Nucleus accumbens (tissue), 56 donors: Measurements from ENCODE around the gene CSH2.
A peak's percentile ranks its signal among the peaks of the same experiment; 100 is the strongest.
"Not testable (repeated sequence)": the region's sequence is repeated elsewhere in the genome, so short reads cannot be mapped to it uniquely, and the experiment has no call there.

ENCODE experiments used
- DNase-seq, 56 donors: peaks; one replicate each; lab custom pipeline; 2025; lab: John Stamatoyannopoulos, UW

Gene CSH2

DNA sequence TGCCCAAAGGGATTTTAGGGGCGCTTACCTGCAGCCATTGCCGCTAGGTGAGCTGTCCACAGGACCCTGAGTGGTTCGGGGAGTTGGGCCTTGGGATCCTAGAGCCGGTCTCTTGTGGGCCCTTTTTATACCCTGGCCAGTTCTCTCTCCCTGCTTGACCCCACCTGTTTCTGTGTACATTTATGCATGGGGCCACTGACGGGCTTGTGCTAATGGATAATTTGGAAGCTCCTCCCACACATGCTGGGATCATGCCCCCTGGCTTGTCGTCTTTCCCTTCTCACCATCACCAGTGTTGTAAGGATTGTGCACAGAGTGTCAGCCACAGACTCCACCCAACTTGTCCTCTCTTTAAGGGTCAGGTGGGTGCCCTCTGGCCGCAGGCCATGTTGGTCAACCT lies at the start of gene CSH2:
Gene CSH2, minus strand, starts transcription at position 101 of the 400 bp plus-strand sequence. Its CDS starts 63 bp downstream, at position 38.
- DNase-seq, result not testable (repeated sequence)

DNA sequence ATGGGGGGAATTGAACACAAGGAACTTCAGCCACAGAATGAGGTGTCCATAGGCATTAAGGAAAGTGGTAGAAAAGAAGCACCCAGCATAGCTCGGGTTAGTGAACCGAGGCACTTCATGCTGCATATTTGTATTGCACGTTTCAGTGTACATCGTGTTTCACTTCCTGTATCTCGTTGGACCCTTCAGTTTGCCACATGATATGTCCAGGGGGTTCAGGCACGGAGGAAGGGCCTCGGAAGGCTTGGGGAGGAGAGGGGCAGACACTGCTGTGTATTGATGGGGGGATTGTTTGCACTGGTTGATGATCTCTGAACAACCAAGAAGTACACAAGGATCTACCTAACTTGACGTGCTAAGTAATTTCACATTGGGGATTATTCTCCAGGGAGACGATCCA lies 48.9 kb upstream of the CSH2 start:
- DNase-seq, result not testable (repeated sequence)

DNA sequence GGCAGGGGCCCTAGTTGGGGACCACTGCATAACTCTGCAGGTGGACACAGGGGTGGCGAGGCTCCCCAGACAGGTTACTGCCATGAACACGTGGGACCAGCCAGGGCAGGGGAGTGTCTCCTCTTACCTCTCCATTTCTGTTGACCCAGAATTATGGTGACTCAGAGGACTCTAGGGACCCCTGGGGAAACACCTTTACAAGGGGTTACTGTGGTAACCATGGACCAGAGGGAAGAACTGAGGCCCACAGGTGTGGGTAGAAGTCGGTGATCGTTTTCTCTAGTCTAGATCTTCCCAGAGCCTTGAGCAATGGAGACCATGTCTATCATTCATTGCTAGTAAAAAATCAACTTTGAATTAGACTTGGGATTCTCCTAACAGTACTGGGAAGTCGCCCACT lies 47.3 kb upstream of the CSH2 start:
- not testable (repeated sequence) for DNase-seq

DNA sequence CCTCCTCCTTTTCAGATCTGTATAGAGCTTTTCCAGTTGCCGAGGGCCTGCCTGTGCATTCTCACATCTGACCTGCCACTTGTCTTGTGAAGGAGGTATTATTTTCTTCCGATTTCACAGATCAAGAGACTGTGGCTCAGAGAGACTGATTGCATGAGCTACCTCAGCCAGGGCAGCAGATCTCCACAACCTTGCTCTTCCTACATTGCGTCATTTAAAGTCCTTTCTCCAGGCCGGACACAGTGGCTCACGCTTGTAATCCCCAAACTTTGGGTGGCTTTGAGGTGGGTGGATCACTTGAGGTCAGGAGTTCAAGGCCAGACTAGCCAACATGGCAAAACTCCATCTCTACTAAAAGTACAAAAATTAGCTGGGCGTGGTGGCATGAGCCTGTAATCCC lies 46.6 kb upstream of the CSH2 start:
- not testable (repeated sequence) for DNase-seq

- peak in 27 of 56 donors; percentile 1 to 57 (median 15) for DNase-seq
Measured at GRCh38 chr17:63919311-63919723, 45.8 kb upstream of the CSH2 start.

GRCh38 chr17:63918789-63919305 lies 45.4 kb upstream of the CSH2 start, which contains the start of gene GH1:
Gene GH1, minus strand, starts transcription at chr17:63918839. Its CDS starts 63 bp downstream, at chr17:63918776.
- DNase-seq, result not testable (repeated sequence)

- DNase-seq, result no peak
Measured at GRCh38 chr17:63918305-63918704, 44.8 kb upstream of the CSH2 start.

GRCh38 chr17:63917646-63918045 lies 44.2 kb upstream of the CSH2 start:
- DNase-seq, result no peak

DNA sequence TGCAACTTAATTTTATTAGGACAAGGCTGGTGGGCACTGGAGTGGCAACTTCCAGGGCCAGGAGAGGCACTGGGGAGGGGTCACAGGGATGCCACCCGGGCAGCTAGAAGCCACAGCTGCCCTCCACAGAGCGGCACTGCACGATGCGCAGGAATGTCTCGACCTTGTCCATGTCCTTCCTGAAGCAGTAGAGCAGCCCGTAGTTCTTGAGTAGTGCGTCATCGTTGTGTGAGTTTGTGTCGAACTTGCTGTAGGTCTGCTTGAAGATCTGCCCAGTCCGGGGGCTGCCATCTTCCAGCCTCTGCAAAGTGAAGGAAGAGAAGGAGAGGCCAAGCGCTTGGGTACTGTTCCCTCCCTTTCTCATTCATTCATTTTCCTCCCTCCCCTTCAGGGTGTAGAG lies 43.7 kb upstream of the CSH2 start:
- DNase-seq, result not testable (repeated sequence)

DNA sequence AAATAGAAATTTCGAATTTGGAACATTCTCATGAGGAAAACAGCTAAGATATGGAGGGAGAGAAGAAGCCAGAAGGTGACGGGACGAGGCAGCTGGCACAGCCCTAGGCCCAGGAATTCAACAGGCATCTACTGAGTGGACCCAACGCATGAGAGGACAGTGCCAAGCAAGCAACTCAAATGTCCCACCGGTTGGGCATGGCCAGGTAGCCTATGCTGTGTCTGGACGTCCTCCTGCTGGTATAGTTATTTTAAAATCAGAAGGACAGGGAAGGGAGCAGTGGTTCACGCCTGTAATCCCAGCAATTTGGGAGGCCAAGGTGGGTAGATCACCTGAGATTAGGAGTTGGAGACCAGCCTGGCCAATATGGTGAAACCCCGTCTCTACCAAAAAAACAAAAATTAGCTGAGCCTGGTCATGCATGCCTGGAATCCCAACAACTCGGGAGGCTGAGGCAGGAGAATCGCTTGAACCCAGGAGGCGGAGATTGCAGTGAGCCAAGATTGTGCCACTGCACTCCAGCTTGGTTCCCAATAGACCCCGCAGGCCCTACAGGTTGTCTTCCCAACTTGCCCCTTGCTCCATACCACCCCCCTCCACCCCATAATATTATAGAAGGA lies 43.2 kb upstream of the CSH2 start:
- DNase-seq, result no peak

- DNase-seq, result not testable (repeated sequence)
Measured at GRCh38 chr17:63915753-63916152, 42.3 kb upstream of the CSH2 start.

DNA sequence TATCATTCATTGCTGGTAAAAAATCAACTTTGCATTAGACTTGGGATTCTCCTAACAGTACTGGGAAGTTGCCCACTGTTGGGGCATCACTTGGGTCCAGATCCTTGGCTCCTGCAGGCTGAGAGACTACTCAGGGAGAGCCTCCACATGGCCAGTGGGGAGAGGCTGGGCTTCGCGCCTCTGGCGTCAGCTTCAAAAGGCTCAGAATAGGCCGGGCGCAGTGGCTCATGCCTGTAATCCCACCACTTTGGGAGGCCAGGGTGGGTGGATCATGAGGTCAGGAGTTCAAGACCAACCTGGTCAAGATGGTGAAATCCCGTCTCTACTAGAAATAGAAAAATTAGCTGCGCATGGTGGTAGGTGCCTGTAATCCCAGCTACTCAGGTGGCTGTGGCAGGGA lies 41.0 kb upstream of the CSH2 start:
- no peak for DNase-seq

DNA sequence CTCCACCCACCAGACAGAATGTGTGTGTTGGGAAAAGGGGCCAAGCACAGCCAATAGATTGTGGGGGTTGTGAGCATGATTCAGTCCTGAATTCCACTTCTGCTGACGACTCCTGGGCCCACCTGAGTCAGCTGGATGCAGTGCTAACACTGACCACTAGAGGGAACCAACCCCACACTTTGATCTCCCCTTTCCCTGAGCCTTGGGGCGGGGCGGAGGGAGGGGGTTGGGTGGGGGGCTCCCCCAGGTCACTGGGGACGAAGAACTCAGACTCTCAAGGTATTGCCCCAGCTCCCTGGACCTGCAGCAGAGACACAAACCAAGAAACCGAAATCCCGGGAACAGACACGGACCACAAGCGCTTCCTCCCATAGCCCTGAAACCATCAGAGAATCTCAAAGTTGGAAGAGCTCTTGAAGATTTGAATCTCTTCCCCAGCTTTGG lies 38.2 kb upstream of the CSH2 start:
- DNase-seq, result peak in 15 of 56 donors; percentile 4 to 60 (median 12)

DNA sequence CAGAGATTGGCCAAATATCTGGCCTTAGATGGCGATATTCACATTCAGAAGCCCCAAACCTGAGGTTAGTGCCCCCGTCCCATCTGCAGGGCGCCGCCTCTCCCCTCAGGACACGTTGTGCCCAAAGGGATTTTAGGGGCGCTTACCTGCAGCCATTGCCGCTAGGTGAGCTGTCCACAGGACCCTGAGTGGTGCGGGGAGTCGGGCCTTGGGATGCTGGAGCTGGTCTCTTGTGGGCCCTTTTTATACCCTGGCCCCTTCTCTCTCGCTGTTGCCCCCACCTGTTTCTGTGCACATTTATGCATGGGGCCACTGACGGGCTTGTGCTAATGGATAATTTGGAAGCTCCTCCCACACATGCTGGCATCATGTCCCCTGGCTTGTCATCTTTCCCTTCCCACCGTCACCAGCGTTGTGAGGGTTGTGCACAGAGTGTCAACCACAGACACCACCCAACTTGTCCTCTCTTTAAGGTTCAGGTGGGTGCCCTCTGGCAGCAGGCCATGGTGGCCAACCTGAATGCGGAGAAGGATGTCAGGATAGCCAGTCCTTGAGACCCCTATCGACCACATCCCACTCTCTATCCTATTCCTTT lies 37.7 kb upstream of the CSH2 start, which contains the start of gene CSHL1:
Gene CSHL1, minus strand, starts transcription at position 218 of the 595 bp plus-strand sequence. Its CDS starts 62 bp downstream, at position 156.
- DNase-seq, result peak in 1 of 56 donors; percentile 23

- no peak for DNase-seq
Measured at GRCh38 chr17:63910096-63910495, 36.6 kb upstream of the CSH2 start.

GRCh38 chr17:63909586-63909985 lies 36.1 kb upstream of the CSH2 start:
- DNase-seq, result not testable (repeated sequence)

DNA sequence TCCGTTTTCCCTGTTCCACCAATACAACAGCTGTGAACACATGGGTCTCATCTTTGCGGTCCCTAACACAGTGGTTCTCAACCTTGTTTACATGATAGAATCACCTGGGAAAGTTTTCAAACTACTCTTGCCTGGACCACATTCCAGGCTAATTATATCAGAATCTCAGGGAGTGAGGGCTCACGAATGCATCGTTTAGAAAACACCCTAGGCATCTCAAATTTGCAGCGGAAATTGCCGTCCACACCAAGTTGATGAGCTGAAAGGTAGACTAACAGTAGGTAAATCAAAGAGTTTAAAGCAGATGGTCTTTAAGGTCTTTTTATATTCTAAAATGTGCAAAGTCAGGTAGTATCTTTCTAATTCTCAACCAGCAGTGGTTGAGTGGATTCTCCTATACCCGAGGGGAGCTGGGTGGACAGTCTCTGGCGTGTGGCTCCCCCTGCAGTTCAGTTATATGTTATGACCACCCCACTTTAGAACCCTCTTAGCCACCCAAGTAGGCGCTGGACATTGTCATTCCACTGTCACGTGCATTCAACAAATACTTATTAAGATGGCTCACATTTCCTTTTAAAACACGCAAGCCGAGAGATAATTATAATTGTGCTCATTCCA lies 33.8 kb upstream of the CSH2 start:
- DNase-seq, result not testable (repeated sequence)

DNA sequence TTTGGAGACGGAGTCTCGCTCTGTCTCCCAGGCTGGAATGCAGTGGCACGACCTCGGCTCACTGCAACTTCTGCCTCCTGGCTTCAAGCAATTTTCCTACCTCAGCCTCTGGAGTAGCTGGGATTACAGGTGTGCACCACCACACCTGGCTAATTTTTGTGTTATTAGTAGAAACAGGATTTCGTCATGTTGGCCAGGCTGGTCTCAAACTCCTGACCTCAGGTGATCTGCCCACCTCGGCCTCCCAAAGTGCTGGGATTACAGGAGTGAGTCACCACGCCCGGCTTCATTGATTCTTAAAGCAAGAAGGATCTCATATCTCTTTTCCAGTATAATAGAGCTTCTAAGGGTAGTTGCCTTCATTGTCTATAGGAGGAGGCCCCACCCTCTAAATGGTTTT lies 31.3 kb upstream of the CSH2 start:
- DNase-seq, result not testable (repeated sequence)

DNA sequence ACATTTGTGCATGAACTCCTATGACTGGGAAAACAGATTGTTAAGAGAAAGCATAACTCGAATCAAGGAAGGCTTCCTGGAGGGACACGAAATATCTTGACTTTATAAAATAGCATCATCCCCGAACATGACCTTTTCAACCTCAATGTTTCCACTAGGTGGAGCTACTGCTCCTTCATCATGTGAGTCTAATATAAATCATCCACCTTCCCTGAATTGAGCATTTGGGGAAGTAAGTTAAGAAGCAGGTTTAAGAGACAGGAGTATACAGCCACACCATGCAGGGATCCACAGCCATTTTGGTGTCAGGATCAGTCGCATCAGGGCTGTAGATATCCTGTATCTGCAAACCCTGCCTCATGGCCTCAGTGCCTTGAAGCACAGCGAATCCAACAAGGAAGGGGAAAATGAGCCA lies 30.3 kb upstream of the CSH2 start:
- DNase-seq, result not testable (repeated sequence)

DNA sequence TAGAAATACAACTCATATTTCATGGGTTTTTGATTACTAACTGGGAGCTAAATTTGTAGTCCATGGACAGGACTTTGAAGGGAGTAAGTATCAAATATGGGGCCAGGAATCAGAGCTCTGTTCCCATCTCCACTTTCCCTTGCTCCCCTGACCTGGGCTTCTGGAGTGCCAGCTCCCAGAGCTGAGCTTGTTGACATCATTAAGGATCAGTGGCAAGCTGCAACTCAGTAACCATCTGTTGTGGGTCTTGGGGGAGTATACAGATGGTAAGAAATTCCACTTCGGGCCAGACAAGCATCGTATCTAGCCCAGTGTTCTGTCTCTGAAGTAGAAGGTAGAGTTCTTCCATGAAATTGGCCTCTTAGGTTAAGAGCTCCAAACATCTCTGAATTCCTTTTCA lies 28.5 kb upstream of the CSH2 start:
- DNase-seq, result not testable (repeated sequence)
